ENCODE data around the gene NISCH. TPM values are rescaled to one million over a fixed set of nuclear protein-coding genes. Genes with fewer than 3 reads are reported as not detected.

NISCH gene
- polyA plus RNA-seq, 1 donor, result 85.9 TPM

- Histone ChIP-seq H3K9me3 (ENCODE audit: control insufficient read depth, low read depth, low read length) (no peaks in the 10 kb centered on the region), H3K27me3 (ENCODE audit: control insufficient read depth, insufficient read depth, low read length) (no peaks in the 10 kb centered on the region), H3K4me1 (ENCODE audit: control insufficient read depth, insufficient read depth, low read length) (peaks cover 11% of the 10 kb centered on the region), H3K27ac (ENCODE audit: low read length) (no peak overlapping the region), H3K36me3 (ENCODE audit: control insufficient read depth, insufficient read depth, low read length) (no peaks in the 10 kb centered on the region), H3K4me3 (ENCODE audit: low read length) (no peak overlapping the region)
- no CpG with 5 or more reads among the region's 12 CpGs for WGBS (ENCODE audit: insufficient coverage, low lambda C conversion rate)
- DNase-seq, result no peak
Measured at GRCh38 chr3:52447512-52448355, 7.7 kb upstream of the NISCH start.

- DNase-seq, result no peak
- Histone ChIP-seq H3K36me3 (ENCODE audit: control insufficient read depth, insufficient read depth, low read length) (no peaks in the 10 kb centered on the region), H3K27me3 (ENCODE audit: control insufficient read depth, insufficient read depth, low read length) (no peaks in the 10 kb centered on the region), H3K4me1 (ENCODE audit: control insufficient read depth, insufficient read depth, low read length) (peaks cover 27% of the 10 kb centered on the region), H3K9me3 (ENCODE audit: control insufficient read depth, low read depth, low read length) (no peaks in the 10 kb centered on the region), H3K27ac (ENCODE audit: low read length) (no peak overlapping the region), H3K4me3 (ENCODE audit: low read length) (no peak overlapping the region)
- no CpG with 5 or more reads among the region's 11 CpGs for WGBS (ENCODE audit: insufficient coverage, low lambda C conversion rate)
Measured at GRCh38 chr3:52450489-52451236, 4.7 kb upstream of the NISCH start.

- Histone ChIP-seq H3K27ac (ENCODE audit: low read length) (no peak overlapping the region), H3K4me1 (ENCODE audit: control insufficient read depth, insufficient read depth, low read length) (peaks cover 27% of the 10 kb centered on the region), H3K9me3 (ENCODE audit: control insufficient read depth, low read depth, low read length) (no peaks in the 10 kb centered on the region), H3K36me3 (ENCODE audit: control insufficient read depth, insufficient read depth, low read length) (no peaks in the 10 kb centered on the region), H3K27me3 (ENCODE audit: control insufficient read depth, insufficient read depth, low read length) (no peaks in the 10 kb centered on the region), H3K4me3 (ENCODE audit: low read length) (no peak overlapping the region)
- WGBS (ENCODE audit: insufficient coverage, low lambda C conversion rate), result no CpG with 5 or more reads among the region's 24 CpGs
- no peak for DNase-seq
Measured at GRCh38 chr3:52451237-52452083, 3.9 kb upstream of the NISCH start.

GRCh38 chr3:52452126-52452525 is 3.3 kb upstream of the NISCH start:
- no peak for DNase-seq
- no peaks in the 10 kb centered on the region for H3K27me3 ChIP-seq (ENCODE audit: control insufficient read depth, insufficient read depth, low read length)
- H3K4me3 ChIP-seq (ENCODE audit: low read length), result no peak overlapping the region
- no CpG with 5 or more reads among the region's 6 CpGs for WGBS (ENCODE audit: insufficient coverage, low lambda C conversion rate)
- no peaks in the 10 kb centered on the region for H3K9me3 ChIP-seq (ENCODE audit: control insufficient read depth, low read depth, low read length)
- no peak overlapping the region for H3K27ac ChIP-seq (ENCODE audit: low read length)
- no peaks in the 10 kb centered on the region for H3K36me3 ChIP-seq (ENCODE audit: control insufficient read depth, insufficient read depth, low read length)
- H3K4me1 ChIP-seq (ENCODE audit: control insufficient read depth, insufficient read depth, low read length), result peaks cover 27% of the 10 kb centered on the region

- H3K27me3 ChIP-seq (ENCODE audit: control insufficient read depth, insufficient read depth, low read length), result no peaks in the 10 kb centered on the region
- H3K36me3 ChIP-seq (ENCODE audit: control insufficient read depth, insufficient read depth, low read length), result peaks cover 1% of the 10 kb centered on the region
- DNase-seq, result no peak
- no peak overlapping the region for H3K4me3 ChIP-seq (ENCODE audit: low read length)
- H3K9me3 ChIP-seq (ENCODE audit: control insufficient read depth, low read depth, low read length), result no peaks in the 10 kb centered on the region
- no peak overlapping the region for H3K27ac ChIP-seq (ENCODE audit: low read length)
- WGBS (ENCODE audit: insufficient coverage, low lambda C conversion rate), result no CpG with 5 or more reads among the region's 11 CpGs
- H3K4me1 ChIP-seq (ENCODE audit: control insufficient read depth, insufficient read depth, low read length), result peaks cover 27% of the 10 kb centered on the region
Measured at GRCh38 chr3:52452570-52453221, 2.7 kb upstream of the NISCH start.

- 100% methylated on average over 1 of the region's 16 CpGs for WGBS (ENCODE audit: insufficient coverage, low lambda C conversion rate)
- H3K27me3 ChIP-seq (ENCODE audit: control insufficient read depth, insufficient read depth, low read length), result no peaks in the 10 kb centered on the region
- peaks cover 27% of the 10 kb centered on the region for H3K4me1 ChIP-seq (ENCODE audit: control insufficient read depth, insufficient read depth, low read length)
- H3K4me3 ChIP-seq (ENCODE audit: low read length), result peak within 1 kb of the TSS; percentile 98
- DNase-seq, result peak in 1 of 2 donors; percentile 14
- H3K27ac ChIP-seq (ENCODE audit: low read length), result peak within 1 kb of the TSS; percentile 76
- peaks cover 11% of the 10 kb centered on the region for H3K36me3 ChIP-seq (ENCODE audit: control insufficient read depth, insufficient read depth, low read length)
- H3K9me3 ChIP-seq (ENCODE audit: control insufficient read depth, low read depth, low read length), result no peaks in the 10 kb centered on the region
Measured at GRCh38 chr3:52453496-52454249, 1.7 kb upstream of the NISCH start, which contains the start of gene TNNC1. TSS of gene TNNC1 (minus strand) at chr3:52454041. CDS start at chr3:52454015, 26 bp downstream.

- Histone ChIP-seq H3K4me3 (ENCODE audit: low read length) (peak overlapping the region; percentile 98), H3K27ac (ENCODE audit: low read length) (no peak overlapping the region), H3K27me3 (ENCODE audit: control insufficient read depth, insufficient read depth, low read length) (no peaks in the 10 kb centered on the region), H3K36me3 (ENCODE audit: control insufficient read depth, insufficient read depth, low read length) (peaks cover 17% of the 10 kb centered on the region), H3K9me3 (ENCODE audit: control insufficient read depth, low read depth, low read length) (no peaks in the 10 kb centered on the region), H3K4me1 (ENCODE audit: control insufficient read depth, insufficient read depth, low read length) (peaks cover 27% of the 10 kb centered on the region)
- WGBS (ENCODE audit: insufficient coverage, low lambda C conversion rate), result no CpG with 5 or more reads among the region's 8 CpGs
- DNase-seq, result no peak
Measured at GRCh38 chr3:52454250-52454937, 1.0 kb upstream of the NISCH start.

GRCh38 chr3:52454938-52455282 is 494 bp upstream of the NISCH start:
- H3K27ac ChIP-seq (ENCODE audit: low read length), result peak overlapping the region; percentile 76
- no peaks in the 10 kb centered on the region for H3K27me3 ChIP-seq (ENCODE audit: control insufficient read depth, insufficient read depth, low read length)
- no CpG with 5 or more reads among the region's 11 CpGs for WGBS (ENCODE audit: insufficient coverage, low lambda C conversion rate)
- no peaks in the 10 kb centered on the region for H3K9me3 ChIP-seq (ENCODE audit: control insufficient read depth, low read depth, low read length)
- H3K4me1 ChIP-seq (ENCODE audit: control insufficient read depth, insufficient read depth, low read length), result peaks cover 26% of the 10 kb centered on the region
- DNase-seq, result no peak
- H3K4me3 ChIP-seq (ENCODE audit: low read length), result peak overlapping the region; percentile 98
- H3K36me3 ChIP-seq (ENCODE audit: control insufficient read depth, insufficient read depth, low read length), result peaks cover 19% of the 10 kb centered on the region

GRCh38 chr3:52456169-52456799 is 880 bp downstream of the NISCH start:
- H3K4me1 ChIP-seq (ENCODE audit: control insufficient read depth, insufficient read depth, low read length), result peaks cover 22% of the 10 kb centered on the region
- peak overlapping the region; percentile 98 for H3K4me3 ChIP-seq (ENCODE audit: low read length)
- DNase-seq, result peak in 1 of 2 donors; percentile 43
- H3K36me3 ChIP-seq (ENCODE audit: control insufficient read depth, insufficient read depth, low read length), result peaks cover 32% of the 10 kb centered on the region
- H3K27ac ChIP-seq (ENCODE audit: low read length), result peak overlapping the region; percentile 70
- H3K9me3 ChIP-seq (ENCODE audit: control insufficient read depth, low read depth, low read length), result no peaks in the 10 kb centered on the region
- H3K27me3 ChIP-seq (ENCODE audit: control insufficient read depth, insufficient read depth, low read length), result no peaks in the 10 kb centered on the region
- WGBS (ENCODE audit: insufficient coverage, low lambda C conversion rate), result no CpG with 5 or more reads among the region's 13 CpGs
